Adrenal gland (tissue), 12 donors: ENCODE measurements around the gene TNFRSF1B. TPM values are rescaled to one million over a fixed set of nuclear protein-coding genes. Genes with fewer than 3 reads are reported as not detected.

Experiments
- DNase-seq, 7 donors: peaks; one replicate each; pipeline ENCODE4 v3.0.0-alpha.2; 2019 to 2020
- H3K27ac ChIP-seq, 5 donors: fragments of 200-600 bp; sonication (generic) in 4 of 5; 1 replicate in 3 of 5; 2 replicates in 2 of 5; pipeline versions ENCODE4 v1.5.1 to v1.8.0; 2016 to 2020; ENCODE audit warnings: mild to moderate bottlenecking in 1 of 5
- H3K27me3 ChIP-seq: fragments of 200-600 bp; 2 replicates; pipeline ENCODE4 v1.8.0; 2021
- H3K36me3 ChIP-seq, 2 donors: fragments of 200-600 bp; replicated peaks in 1 of 2; 1 replicate in 1 of 2; 2 replicates in 1 of 2; pipeline versions ENCODE4 v1.5.1 to v1.8.0; 2018 to 2022
- H3K4me1 ChIP-seq, 2 donors: fragments of 200-600 bp; replicated peaks in 1 of 2; 1 replicate in 1 of 2; 2 replicates in 1 of 2; pipeline versions ENCODE4 v1.5.1 to v1.8.0; 2018 to 2021
- H3K4me3 ChIP-seq, 4 donors: fragments of 200-600 bp; sonication (generic) in 3 of 4; one replicate each; pipeline ENCODE4 v1.5.1; 2016 to 2018
- H3K9me3 ChIP-seq, 3 donors: fragments of 200-600 bp; sonication (generic) in 1 of 3; replicated peaks in 1 of 3; 1 replicate in 2 of 3; 2 replicates in 1 of 3; pipeline versions ENCODE4 v1.5.1 to v1.8.0; 2016 to 2021
- POLR2A ChIP-seq, 2 donors: fragments of 450-650 bp; IDR thresholded peaks; one replicate each; pipeline ENCODE4 v1.6.1; 2017; ENCODE audit warnings: antibody characterized with exemption in 2 of 2, mild to moderate bottlenecking in 2 of 2, moderate library complexity in 1 of 2
- WGBS, 4 donors: extraction: QIAGEN DNeasy Blood & Tissue Kit in 2 of 4; methylation state at CpG; one replicate each; pipeline versions ENCODE4 v1.1.5 to v1.1.7; 2013 to 2017; 5-methylcytosine and 5-hydroxymethylcytosine counted together
- intact Hi-C, 2 donors: fragments of 100-400 bp; cut with DNase I; formaldehyde crosslinking; loops; one replicate each; pipeline versions ENCODE4 v1.14.1 to v1.15.0; 2022 to 2023
- polyA plus RNA-seq, 3 donors: library from polyadenylated mRNA; stranded (reverse); fragments of 200-250 nt in 2 of 3; fragments of 350-450 nt in 1 of 3; fragmentation: Illumina TruSeq in 1 of 3; extraction: RNeasy Lipid Tissue Mini Kit (QIAGEN cat#74804) in 1 of 3; gene quantifications; one replicate each; pipeline ENCODE4 v1.2.3, GENCODE V29; 2013 to 2014
- total RNA-seq, 9 donors: library from RNA; depleted of rRNA in 4 of 9; stranded (reverse); fragments of >200 nt in 4 of 9; fragments of 120-200 nt in 1 of 9; fragmentation: NEBNext Ultra II Directional in 1 of 9; extraction: Animal tissue kit (Norgen Biotek cat#: 25700) in 1 of 9; gene quantifications; one replicate each; pipeline versions ENCODE4 v1.1.0 to v1.2.4, GENCODE V29; 2013 to 2023
- TF ChIP-seq, protein P1 (sequence below), 6 experiments: fragments of 450-650 bp in 4 of 6; fragments of 200-600 bp in 2 of 6; sonication (generic) in 1 of 6; IDR thresholded peaks; 1 replicate in 5 of 6; 2 replicates in 1 of 6; pipeline versions ENCODE4 v1.5.1 to v1.8.0; 2016 to 2021; ENCODE audit warnings: antibody characterized with exemption in 6 of 6, mild to moderate bottlenecking in 2 of 6, moderate library complexity in 1 of 6
- donor health status: healthy with polysubstance abuse.
- donor health status: Bipolar disorder and iron deficiency.
- donor health status: DM: yes; HTN: yes; CAD: no.
- donor health status: DM: no; HTN: no; CAD: no.
- donor health status: DM: no; HTN: no; CAD: no.
- donor health status: DM: yes; HTN: yes; CAD: no.

Gene TNFRSF1B
- total and polyA plus RNA-seq, 12 donors: 4.0 to 58.3 (median 32.5) TPM

DNA sequence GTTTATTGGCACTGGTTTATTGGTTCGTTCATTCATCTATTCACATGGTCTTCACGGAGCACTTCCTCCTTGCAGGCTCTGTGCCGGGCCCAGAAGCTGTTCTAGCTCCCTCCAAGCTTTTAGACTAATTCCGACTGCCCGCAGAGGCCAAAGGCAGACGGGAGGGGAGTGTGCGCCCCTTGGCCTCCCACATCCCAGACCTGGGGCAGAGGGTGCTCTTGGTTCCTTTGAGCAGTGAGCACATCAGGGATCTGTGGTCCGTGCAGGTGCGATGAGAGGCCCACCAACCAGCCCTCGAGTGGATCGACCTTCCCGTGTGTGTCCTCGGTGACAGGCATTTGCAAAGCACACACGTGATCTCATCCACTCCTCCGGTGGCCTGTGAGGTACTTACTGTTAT is 38.7 kb upstream of the TNFRSF1B start:
- no peak for DNase-seq
- no peak overlapping the region for H3K4me3 ChIP-seq
- H3K9me3 ChIP-seq: no peaks in the 10 kb centered on the region
- no peak for TF ChIP-seq POLR2A (IDR thresholded peaks at IDR 0.05)
- TF ChIP-seq, protein P1, sequence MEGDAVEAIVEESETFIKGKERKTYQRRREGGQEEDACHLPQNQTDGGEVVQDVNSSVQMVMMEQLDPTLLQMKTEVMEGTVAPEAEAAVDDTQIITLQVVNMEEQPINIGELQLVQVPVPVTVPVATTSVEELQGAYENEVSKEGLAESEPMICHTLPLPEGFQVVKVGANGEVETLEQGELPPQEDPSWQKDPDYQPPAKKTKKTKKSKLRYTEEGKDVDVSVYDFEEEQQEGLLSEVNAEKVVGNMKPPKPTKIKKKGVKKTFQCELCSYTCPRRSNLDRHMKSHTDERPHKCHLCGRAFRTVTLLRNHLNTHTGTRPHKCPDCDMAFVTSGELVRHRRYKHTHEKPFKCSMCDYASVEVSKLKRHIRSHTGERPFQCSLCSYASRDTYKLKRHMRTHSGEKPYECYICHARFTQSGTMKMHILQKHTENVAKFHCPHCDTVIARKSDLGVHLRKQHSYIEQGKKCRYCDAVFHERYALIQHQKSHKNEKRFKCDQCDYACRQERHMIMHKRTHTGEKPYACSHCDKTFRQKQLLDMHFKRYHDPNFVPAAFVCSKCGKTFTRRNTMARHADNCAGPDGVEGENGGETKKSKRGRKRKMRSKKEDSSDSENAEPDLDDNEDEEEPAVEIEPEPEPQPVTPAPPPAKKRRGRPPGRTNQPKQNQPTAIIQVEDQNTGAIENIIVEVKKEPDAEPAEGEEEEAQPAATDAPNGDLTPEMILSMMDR (IDR thresholded peaks at IDR 0.05): no peak
- peaks cover 6 to 24% of the 10 kb centered on the region in 2 donors for H3K4me1 ChIP-seq
- no peaks in the 10 kb centered on the region for H3K27me3 ChIP-seq
- H3K27ac ChIP-seq: no peak overlapping the region
- intact Hi-C loops: no loop called here
- no peaks in the 10 kb centered on the region for H3K36me3 ChIP-seq
- WGBS, 4 donors: 84 to 87% (median 84%) methylated on average over 13 to 15 of the region's 15 CpGs

DNA sequence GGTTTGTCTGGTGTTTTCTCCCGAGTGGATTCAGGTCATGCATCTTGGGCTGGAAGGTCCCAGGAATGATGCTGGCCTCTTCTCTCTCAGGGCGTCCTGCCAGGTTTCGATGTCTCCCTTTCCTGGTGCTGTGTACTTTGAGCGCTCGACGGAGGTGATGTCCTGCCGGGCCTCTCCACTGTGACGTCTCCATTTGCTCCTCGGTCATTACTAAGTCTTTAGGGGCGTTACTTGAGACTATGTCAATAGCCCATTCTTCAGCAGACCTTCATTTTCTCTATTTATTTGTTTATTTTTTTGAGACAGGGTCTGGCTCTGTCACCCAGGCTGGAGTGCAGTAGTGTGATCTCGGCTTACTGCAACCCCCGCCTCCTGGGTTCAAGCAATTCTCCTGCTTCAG is 37.2 kb upstream of the TNFRSF1B start:
- H3K27me3 ChIP-seq: no peaks in the 10 kb centered on the region
- H3K36me3 ChIP-seq: no peaks in the 10 kb centered on the region
- no peak overlapping the region for H3K4me3 ChIP-seq
- no peaks in the 10 kb centered on the region for H3K9me3 ChIP-seq
- H3K4me1 ChIP-seq: peaks cover 6 to 24% of the 10 kb centered on the region in 2 donors
- DNase-seq: no peak
- 81 to 89% (median 85%) methylated on average over 12 of the region's 12 CpGs for WGBS, 4 donors
- H3K27ac ChIP-seq: no peak overlapping the region
- no peak for TF ChIP-seq POLR2A (IDR thresholded peaks at IDR 0.05)
- TF ChIP-seq, protein P1 (IDR thresholded peaks at IDR 0.05): no peak
- intact Hi-C loops: no loop called here

DNA sequence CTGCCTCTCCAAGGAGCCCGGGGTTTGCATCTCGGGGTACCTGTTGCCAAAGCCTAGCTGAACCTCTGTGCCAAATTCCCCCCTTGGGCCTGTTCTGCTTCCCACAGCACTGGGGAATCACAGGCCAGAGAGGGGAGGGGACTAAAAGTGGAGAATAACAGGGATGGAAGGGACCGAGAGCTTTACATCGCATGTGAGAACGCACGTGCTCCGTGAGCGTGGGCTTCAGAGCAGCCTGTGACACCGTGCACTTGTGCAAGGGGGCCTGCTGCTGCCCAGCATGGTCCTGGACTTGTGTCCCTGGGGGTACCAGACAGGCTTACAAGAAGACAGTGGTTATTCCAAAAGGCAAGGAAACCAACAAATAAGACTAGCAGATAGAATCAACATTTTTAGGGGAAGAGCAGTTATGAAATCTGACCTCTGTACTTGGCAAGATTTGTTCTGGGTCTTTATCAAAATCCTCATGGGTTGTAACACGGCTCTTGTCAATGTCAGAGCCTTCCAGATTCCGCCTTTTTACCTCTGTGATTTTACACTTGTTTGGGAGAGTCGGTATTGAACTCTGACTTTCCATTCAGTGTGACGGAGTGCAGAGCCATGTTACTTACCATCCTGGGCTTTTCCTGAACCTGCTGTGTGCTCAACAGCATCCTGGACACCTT is 36.2 kb upstream of the TNFRSF1B start:
- H3K36me3 ChIP-seq: no peaks in the 10 kb centered on the region
- DNase-seq: no peak
- intact Hi-C loops: no loop called here
- H3K9me3 ChIP-seq: no peaks in the 10 kb centered on the region
- peaks cover 0 to 17% of the 10 kb centered on the region in 2 donors for H3K4me1 ChIP-seq
- TF ChIP-seq POLR2A (IDR thresholded peaks at IDR 0.05): no peak
- TF ChIP-seq, protein P1 (IDR thresholded peaks at IDR 0.05): no peak
- H3K4me3 ChIP-seq: no peak overlapping the region
- H3K27ac ChIP-seq: no peak overlapping the region
- 79 to 84% (median 82%) methylated on average over 13 of the region's 13 CpGs for WGBS, 4 donors
- no peaks in the 10 kb centered on the region for H3K27me3 ChIP-seq

DNA sequence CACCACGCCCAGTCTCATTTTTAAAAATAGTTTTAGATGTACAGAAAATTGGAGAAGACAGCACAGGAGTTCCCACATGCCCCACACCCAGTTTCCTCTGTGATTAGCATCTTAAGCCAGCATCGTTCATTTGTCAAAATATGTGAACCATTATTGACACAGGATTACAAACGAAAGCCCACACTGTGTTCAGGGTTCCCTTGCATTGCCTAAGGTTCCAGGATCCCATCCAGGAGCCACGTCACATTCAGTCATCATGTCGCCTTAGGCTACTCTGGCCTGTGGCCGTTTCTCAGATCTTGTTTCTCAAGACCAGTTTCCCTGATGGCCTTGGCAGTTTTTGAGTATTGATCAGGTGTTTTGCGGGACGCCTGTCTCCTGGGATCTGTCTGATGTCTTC is 34.7 kb upstream of the TNFRSF1B start:
- Histone ChIP-seq H3K27me3 (no peaks in the 10 kb centered on the region), H3K27ac (no peak overlapping the region), H3K9me3 (no peaks in the 10 kb centered on the region), H3K4me3 (no peak overlapping the region), H3K36me3 (no peaks in the 10 kb centered on the region), H3K4me1 (peaks cover 0 to 12% of the 10 kb centered on the region in 2 donors)
- TF ChIP-seq, protein P1 (IDR thresholded peaks at IDR 0.05): no peak
- no peak for TF ChIP-seq POLR2A (IDR thresholded peaks at IDR 0.05)
- 66 to 93% (median 77%) methylated on average over 5 to 8 of the region's 8 CpGs for WGBS, 4 donors
- DNase-seq: no peak
- intact Hi-C loops: no loop called here
